ENCODE measurements around the gene WRAP53.

The WRAP53 gene

GRCh38 chr17:7740481-7741001 is 52.3 kb downstream of the WRAP53 start:
- FAIRE-seq, result no peak
- DNase-seq (ENCODE audit: low spot score), result no peak

- DNase-seq (ENCODE audit: low spot score) (no peak), FAIRE-seq (no peak)
Observed at GRCh38 chr17:7742729-7743128, 54.5 kb downstream of the WRAP53 start.

- FAIRE-seq, result no peak
- DNase-seq (ENCODE audit: low spot score), result no peak
Observed at GRCh38 chr17:7744416-7744815, 56.1 kb downstream of the WRAP53 start.

- no peak for FAIRE-seq
- DNase-seq (ENCODE audit: low spot score), result peak; percentile 70
Observed at GRCh38 chr17:7745748-7746470, 57.6 kb downstream of the WRAP53 start.

- DNase-seq (ENCODE audit: low spot score) (no peak), FAIRE-seq (no peak)
Observed at GRCh38 chr17:7747635-7748071, 59.4 kb downstream of the WRAP53 start.

GRCh38 chr17:7748076-7748775 is 59.9 kb downstream of the WRAP53 start:
- FAIRE-seq (no peak), DNase-seq (ENCODE audit: low spot score) (no peak)

GRCh38 chr17:7750321-7750821 is 62.1 kb downstream of the WRAP53 start:
- peak; percentile 46 for DNase-seq (ENCODE audit: low spot score)

More at GRCh38 chr17:7750321-7750821, 62.1 kb downstream of the WRAP53 start:
- FAIRE-seq, result no peak
